GM10248 (cell line): ENCODE measurements around the gene VPS36.
A peak's percentile ranks its signal among the peaks of the same experiment; 100 is the strongest.

ENCODE experiments used
- CTCF ChIA-PET: fragments of 300-600 bp; sonication (Branson Sonifier 250); formaldehyde crosslinking; extraction: SDS; loops from one replicate; lab custom pipeline; 2021; ENCODE audit warnings: antibody characterized with exemption; lab: Yijun Ruan, JAX
- POLR2A ChIA-PET: fragments of 350-650 bp; sonication (Branson Sonifier 250); formaldehyde crosslinking; extraction: SDS; loops from one replicate; lab custom pipeline; 2020; ENCODE audit warnings: antibody characterized with exemption; lab: Yijun Ruan, JAX
- DNase-seq: peaks from one replicate; pipeline ENCODE4 v3.0.0; 2012; ENCODE audit errors: extremely low spot score
- CTCF ChIP-seq: IDR thresholded peaks from 2 replicates; pipeline ENCODE4 v1.5.1; 2012; ENCODE audit warnings: mild to moderate bottlenecking, low read depth; ENCODE audit errors: extremely low read depth, missing control alignments, control extremely low read depth

VPS36 gene

GRCh38 chr13:52459668-52460067 lies 9.2 kb upstream of the VPS36 start:
- CTCF ChIA-PET, result interaction anchor here (0.8 to 2.2 kb wide), 2 partner anchors 9 to 11 kb away, joined by 3 to 19 read pairs; partner anchors contain the start of gene VPS36
- TF ChIP-seq CTCF, result no peak
- POLR2A ChIA-PET, result no interaction called here
- no peak for DNase-seq

GRCh38 chr13:52455677-52456041 lies 5.2 kb upstream of the VPS36 start:
- TF ChIP-seq CTCF, result no peak
- ChIA-PET CTCF (interaction anchor here (1.2 to 1.6 kb wide), 2 partner anchors 12 to 442 kb away, joined by 3 read pairs; no protein-coding TSS in a partner anchor), POLR2A (no interaction called here)
- DNase-seq, result peak; percentile 77

DNA sequence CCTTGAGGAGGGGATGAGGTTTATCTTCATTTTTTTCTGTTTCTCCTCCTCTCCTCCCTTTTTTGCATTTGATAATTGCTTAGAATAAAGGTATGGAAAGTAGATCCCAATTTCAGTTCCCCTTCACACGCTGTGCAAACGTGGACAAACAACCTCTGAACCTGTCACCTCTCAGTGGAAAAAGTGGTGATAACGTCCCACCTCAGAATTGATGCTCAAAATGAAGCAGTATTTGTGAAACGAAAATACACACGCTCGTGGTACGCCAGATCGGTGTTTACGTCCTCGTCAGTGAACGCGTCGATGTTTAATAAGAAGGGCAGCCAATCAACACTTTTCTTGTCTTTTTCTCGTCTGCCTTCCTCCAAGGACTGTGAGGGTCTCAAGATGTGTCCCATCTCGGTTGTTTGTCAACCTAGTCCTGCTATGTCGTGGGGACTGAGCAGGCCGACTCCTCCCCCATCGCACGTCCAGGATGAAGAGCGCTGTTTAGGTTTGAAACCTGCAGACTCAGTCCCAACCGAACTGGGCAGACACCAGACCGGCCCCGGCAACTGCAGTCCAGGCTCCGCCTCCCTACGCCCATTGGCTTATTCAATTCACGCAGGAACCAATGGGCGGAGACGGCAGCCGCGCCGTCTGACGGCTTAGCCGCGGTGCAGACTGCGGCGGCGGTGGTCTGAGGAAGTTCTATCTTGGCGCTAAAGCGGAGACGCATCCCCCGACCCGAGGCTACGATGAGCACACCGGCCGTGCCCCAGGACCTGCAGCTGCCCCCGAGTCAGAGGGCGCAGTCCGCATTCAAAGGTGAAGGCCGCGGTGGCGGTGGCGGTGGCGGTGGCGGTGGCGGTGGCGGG lies 4.6 kb upstream of the VPS36 start, which contains the start of gene CKAP2:
TSS of gene CKAP2 (plus strand) at position 659 of the 857 bp plus-strand sequence. CDS start at position 738, 79 bp downstream.
- POLR2A ChIA-PET, result no interaction called here
- CTCF ChIA-PET, result interaction anchor here (1.2 kb wide), 1 partner anchor 11 kb away, joined by 3 read pairs; no protein-coding TSS in a partner anchor
- DNase-seq, result peak; percentile 93
- TF ChIP-seq CTCF, result no peak

GRCh38 chr13:52454459-52454819 lies 4.0 kb upstream of the VPS36 start:
- ChIA-PET CTCF (no interaction called here), POLR2A (no interaction called here)
- TF ChIP-seq CTCF, result no peak
- peak; percentile 49 for DNase-seq

DNA sequence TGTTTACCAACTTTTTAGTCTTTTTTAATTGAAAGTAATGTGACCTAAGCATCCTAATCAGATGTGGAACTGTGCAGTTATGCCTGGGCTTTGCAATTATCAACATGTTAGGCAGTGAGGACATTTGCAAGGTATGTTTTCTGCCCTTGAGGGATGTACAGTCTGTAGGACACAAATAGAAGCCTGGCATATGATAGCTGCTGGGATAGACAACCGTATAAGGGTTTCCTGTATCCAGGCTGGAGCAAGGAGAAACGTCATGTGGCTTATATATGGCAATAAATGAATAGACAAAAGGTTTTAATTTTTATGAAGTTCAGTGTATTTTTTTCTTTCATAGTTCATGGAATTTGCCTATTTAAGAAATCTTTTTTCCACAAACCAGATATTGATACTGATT lies 2.0 kb upstream of the VPS36 start:
- no peak for TF ChIP-seq CTCF
- CTCF ChIA-PET, result interaction anchor here (0.8 kb wide), 1 partner anchor 11 kb away, joined by 3 read pairs; no protein-coding TSS in a partner anchor
- DNase-seq, result no peak
- POLR2A ChIA-PET, result no interaction called here

- CTCF ChIA-PET, result interaction anchor here (0.6 to 4.5 kb wide), 58 partner anchors 8 to 1031 kb away, joined by 3 to 91 read pairs (median 5); partner anchors contain the start of genes ALG11 and UTP14C
- POLR2A ChIA-PET, result no interaction called here
- DNase-seq, result no peak
- TF ChIP-seq CTCF, result no peak
Measured at GRCh38 chr13:52451135-52451804, 836 bp upstream of the VPS36 start.
